Retinal pigment epithelial cell (primary cell): ENCODE results near the gene IRF2.
"Not testable (repeated sequence)": the region's sequence is repeated elsewhere in the genome, so short reads cannot be mapped to it uniquely, and the experiment has no call there.

Source experiments
- DNase-seq: peaks from one replicate; pipeline ENCODE4 v3.0.0-alpha.2; 2010; ENCODE audit warnings: low read depth
- H3K4me3 ChIP-seq: 2 replicates; pipeline ENCODE4 v1.5.1; 2011; ENCODE audit warnings: mild to moderate bottlenecking, low read length, control low read depth, moderate library complexity
- TF ChIP-seq, protein P1 (sequence below): conservative IDR thresholded peaks from 2 replicates; pipeline ENCODE4 v1.5.1; 2011; ENCODE audit warnings: low read depth, low read length, control low read depth, inconsistent platforms

The IRF2 gene

DNA sequence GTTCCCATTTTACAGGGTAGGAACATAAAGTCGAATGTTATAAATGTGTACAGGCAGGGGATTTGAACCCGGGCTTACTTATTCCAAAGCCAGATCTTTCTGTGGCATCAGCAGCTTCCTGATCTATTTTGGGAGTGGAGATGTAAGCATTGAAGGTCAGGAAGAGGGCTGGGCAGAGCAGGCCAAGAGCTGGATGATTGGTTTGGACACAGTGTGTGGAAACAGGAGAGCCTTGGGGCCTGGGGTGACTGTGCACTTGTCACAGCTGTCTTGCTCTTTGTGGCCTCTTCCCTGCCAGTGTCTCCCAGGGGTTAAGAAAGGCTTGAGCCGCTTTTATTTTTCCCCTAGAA is 128.8 kb downstream of the IRF2 start:
- H3K4me3 ChIP-seq: no peak overlapping the region
- TF ChIP-seq, protein P1, sequence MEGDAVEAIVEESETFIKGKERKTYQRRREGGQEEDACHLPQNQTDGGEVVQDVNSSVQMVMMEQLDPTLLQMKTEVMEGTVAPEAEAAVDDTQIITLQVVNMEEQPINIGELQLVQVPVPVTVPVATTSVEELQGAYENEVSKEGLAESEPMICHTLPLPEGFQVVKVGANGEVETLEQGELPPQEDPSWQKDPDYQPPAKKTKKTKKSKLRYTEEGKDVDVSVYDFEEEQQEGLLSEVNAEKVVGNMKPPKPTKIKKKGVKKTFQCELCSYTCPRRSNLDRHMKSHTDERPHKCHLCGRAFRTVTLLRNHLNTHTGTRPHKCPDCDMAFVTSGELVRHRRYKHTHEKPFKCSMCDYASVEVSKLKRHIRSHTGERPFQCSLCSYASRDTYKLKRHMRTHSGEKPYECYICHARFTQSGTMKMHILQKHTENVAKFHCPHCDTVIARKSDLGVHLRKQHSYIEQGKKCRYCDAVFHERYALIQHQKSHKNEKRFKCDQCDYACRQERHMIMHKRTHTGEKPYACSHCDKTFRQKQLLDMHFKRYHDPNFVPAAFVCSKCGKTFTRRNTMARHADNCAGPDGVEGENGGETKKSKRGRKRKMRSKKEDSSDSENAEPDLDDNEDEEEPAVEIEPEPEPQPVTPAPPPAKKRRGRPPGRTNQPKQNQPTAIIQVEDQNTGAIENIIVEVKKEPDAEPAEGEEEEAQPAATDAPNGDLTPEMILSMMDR: no peak
- no peak for DNase-seq

DNA sequence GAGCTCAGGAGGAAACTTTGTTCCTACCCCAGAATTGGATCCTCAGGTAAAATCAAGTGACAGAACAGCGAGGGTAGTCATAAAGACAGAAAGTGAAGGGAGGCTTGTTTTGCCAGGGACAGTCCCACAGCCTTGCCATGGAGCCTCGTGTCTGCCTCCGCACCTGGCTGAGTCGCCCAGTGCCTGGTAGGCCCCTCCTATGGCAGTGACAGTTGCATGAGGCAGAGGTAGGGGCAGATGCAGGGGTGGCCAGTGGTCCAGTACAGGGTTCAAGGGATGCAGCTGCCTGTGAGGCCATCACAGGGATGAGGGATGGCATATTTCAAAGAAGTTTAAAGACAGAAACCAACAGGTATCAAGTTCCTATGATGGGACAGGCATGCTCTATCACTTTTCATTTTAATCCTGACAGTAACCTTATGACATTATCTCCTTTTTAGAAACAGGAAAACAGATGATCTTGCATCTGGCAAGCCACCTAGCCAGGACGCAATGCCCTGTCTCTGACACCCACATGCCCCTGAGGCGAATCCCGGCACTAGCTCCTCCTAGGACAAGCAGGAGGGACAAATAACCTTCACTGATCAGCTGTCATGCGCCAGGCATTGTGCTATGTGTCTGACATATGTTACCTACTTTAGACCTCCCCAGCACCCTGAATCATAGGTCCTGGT is 129.3 kb downstream of the IRF2 start:
- no peak for DNase-seq
- H3K4me3 ChIP-seq: no peak overlapping the region
- TF ChIP-seq, protein P1: no peak

DNA sequence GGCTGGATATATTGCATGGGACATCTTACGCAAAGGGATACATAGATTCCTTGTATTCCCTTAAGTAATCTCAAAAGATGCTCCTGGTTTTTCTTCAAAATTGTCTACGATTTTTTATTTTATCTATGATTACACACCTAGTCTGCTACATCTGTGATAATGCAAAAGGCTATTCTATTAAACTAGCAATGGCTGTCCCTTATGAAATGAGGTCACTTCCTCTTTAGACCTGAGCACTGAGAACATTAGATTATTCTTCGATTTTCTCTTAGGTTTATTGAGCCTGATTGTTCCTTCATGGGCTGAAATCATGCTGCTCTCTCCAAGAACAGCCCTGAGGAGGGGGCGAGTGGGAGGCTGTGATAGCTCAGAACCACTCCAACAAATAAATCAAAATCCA is 129.9 kb downstream of the IRF2 start:
- H3K4me3 ChIP-seq: no peak overlapping the region
- TF ChIP-seq, protein P1: no peak
- no peak for DNase-seq

DNA sequence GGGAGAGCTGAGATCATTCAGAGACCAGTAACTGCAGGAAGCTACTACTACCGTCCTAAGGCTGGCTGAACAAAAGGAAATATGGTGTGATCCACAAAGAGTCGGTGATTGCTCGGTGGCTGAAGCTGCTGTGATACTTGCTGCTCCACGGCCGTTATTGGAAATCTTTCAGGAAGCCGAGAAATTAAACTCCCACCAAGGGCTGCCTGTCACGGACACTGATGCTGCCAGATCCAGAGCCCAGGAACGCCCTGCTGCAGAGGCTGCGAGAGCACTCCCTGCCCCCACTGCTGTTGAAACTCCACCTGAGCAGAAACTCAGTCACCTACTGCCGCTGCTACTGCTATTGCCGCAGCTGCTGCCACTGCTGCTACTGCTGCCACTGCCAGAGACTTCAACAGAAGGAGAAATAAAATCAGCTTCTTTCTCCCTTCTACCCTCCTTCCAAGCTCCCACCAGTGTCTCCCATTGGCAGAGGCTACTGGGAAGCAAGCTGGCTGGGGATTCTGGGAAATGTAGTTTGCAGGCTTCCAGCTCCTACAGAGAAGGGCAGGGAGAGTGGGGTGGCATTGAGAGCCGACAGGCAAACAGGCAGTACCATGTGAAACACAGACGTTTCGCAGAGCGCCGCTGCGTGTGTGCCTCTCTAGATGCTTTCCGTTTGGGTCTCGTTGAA is 130.7 kb downstream of the IRF2 start:
- TF ChIP-seq, protein P1: no peak
- peak; percentile 55 for DNase-seq
- peak overlapping the region; percentile 87 for H3K4me3 ChIP-seq

DNA sequence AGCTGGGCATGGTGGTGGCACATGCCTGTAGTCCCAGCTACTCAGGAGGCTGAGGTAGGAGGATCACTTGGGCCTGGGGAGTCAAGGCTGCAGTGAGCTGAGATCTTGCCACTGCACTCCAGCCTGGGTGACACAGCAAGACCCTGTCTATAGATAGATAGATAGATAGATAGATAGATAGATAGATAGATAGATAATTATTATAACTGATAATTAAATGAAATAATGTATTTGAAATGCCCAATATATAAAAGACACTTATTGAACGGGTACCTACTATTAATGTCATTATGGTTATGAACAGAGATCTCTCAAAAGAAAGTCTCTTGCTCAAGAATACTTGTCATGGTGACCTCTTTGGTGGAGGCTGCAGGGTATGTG is 131.5 kb downstream of the IRF2 start:
- H3K4me3 ChIP-seq: peak overlapping the region; percentile 87
- not testable (repeated sequence) for DNase-seq

DNA sequence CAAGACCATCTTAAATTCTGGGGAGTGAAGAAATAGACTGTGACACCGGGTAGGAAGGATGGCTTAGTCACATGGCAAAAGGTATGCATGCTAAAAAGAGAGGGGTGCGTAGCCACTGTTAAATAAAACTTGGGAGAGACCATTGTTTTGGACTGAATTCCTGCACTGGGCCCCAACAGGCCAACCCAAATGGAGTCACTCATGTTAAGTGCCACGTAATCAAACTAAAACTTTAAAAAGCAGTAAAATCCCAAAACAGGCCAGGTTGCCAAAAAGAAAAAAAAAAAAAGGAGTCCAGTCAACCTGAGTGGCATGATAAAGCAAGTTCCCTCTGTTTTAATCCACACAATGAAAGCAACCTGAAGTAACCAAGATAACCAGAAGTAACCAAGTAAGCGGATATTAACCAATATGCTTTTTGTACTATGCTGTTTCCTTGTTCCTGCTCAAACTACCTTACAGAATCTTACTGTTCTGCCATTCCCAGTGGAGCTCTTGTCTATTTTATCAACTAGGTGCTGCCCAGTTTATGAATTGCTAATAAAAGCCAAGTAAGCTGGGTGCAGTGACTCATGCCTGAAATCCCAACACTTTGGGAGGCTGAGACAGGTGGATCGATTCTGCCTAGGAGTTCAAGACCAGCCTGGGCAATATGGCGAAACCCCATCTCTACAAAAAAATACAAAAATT is 132.0 kb downstream of the IRF2 start:
- TF ChIP-seq, protein P1: no peak
- no peak for DNase-seq
- H3K4me3 ChIP-seq: no peak overlapping the region

DNA sequence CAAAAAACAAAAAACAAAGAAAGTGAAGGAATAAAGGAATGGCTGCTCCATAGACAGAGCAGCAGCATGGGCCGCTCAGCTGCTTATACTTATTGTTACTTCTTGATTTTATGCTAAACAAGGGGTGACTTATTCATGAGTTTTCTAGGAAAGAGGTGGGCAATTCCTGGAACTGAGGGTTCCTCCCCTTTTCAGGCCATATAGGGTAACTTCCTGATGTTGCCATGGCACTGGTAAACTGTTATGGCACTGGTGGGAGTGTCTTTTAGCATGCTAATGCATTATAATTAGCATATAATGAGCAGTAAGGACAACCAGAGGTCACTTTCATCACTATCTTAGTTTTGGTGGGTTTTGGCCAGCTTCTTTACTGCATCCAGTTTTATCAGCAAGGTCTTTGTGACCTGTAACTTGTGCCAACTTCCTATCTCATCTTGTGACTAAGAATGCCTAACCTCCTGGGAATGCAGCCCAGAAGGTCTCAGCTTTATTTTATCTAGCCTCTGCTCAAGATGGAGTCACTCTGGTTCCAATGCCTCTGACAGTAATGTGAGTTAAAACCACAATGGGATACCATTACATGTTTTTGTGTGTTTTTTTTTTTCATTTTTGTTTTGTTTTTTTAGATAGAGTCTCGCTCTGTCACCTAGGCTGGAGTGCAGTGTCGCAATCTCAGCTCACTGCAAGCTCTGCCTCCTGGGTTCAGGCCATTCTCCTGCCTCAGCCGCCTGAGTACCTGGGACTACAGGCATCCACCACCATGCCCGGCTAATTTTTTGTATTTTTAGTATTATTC is 134.8 kb downstream of the IRF2 start:
- not testable (repeated sequence) for DNase-seq, H3K4me3 ChIP-seq
